GM12878 (cell line): ENCODE measurements around the gene FANCI. TPM values are rescaled to one million over a fixed set of nuclear protein-coding genes. Genes with fewer than 3 reads are reported as not detected.

Source experiments
- ETV6 ChIP-seq, 2 experiments: fragments of 450-650 bp in 1 of 2; IDR thresholded peaks in 1 of 2; conservative IDR thresholded peaks in 1 of 2; 2 replicates each; pipeline ENCODE4 v1.6.1; 2014; ENCODE audit warnings: antibody characterized with exemption in 1 of 2, borderline replicate concordance in 1 of 2, low read depth in 1 of 2, mild to moderate bottlenecking in 1 of 2, moderate library complexity in 1 of 2
- NFYA ChIP-seq: IDR thresholded peaks from 2 replicates; pipeline ENCODE4 v1.6.1; 2011; ENCODE audit warnings: low read depth, mild to moderate bottlenecking, low read length, improper control_type of control experiment, borderline replicate concordance
- PML ChIP-seq: IDR thresholded peaks from 2 replicates; pipeline ENCODE4 v1.6.1; 2012; ENCODE audit warnings: low read length, inconsistent platforms
- RELA ChIP-seq: fragments of 450-650 bp; IDR thresholded peaks from 2 replicates; pipeline ENCODE4 v1.8.0; 2014; ENCODE audit warnings: borderline replicate concordance; ENCODE audit not compliant: partially characterized antibody
- SPI1 ChIP-seq: IDR thresholded peaks from 2 replicates; pipeline ENCODE4 v1.6.1; 2011; ENCODE audit warnings: low read depth, mild to moderate bottlenecking, low read length, moderate library complexity, borderline replicate concordance; ENCODE audit not compliant: insufficient read depth
- ZNF622 ChIP-seq: fragments of 450-650 bp; IDR thresholded peaks from 2 replicates; pipeline ENCODE4 v1.6.1; 2017; ENCODE audit warnings: mild to moderate bottlenecking, inconsistent platforms
- polyA plus RNA-seq, 11 experiments: library from polyadenylated mRNA; depleted of rRNA in 4 of 11; unstranded in 6 of 11; stranded (reverse) in 5 of 11; fragments of >200 nt; fragmentation: Nextera tagmentation in 4 of 11; fragmentation: Illumina TruSeq in 1 of 11; extraction: Ambion mirVana in 4 of 11; extraction: Trizol in 1 of 11; gene quantifications; 1 replicate in 1 of 11; 2 replicates in 10 of 11; pipeline versions ENCODE4 v1.2.1 to v1.2.3, GENCODE V29; 2011 to 2016; ENCODE audit warnings: inconsistent platforms in 2 of 11, missing spikeins in 2 of 11, low read depth in 1 of 11
- total RNA-seq, 4 experiments: library from RNA; depleted of rRNA in 3 of 4; stranded (reverse); fragments of >200 nt in 3 of 4; fragmentation: Illumina TruSeq in 1 of 4; extraction: Trizol in 1 of 4; gene quantifications; 2 replicates each; pipeline versions ENCODE4 v1.2.1 to v1.2.3, GENCODE V29; 2013 to 2021
- TF ChIP-seq, protein P1 (sequence below): fragments of 450-650 bp; IDR thresholded peaks from 2 replicates; pipeline ENCODE4 v1.6.1; 2017; ENCODE audit warnings: low read depth, mild to moderate bottlenecking, moderate library complexity
- TF ChIP-seq, protein P2 (sequence below): fragments of 450-650 bp; formaldehyde crosslinking; IDR thresholded peaks from 2 replicates; pipeline ENCODE4 v1.4.0; 2020; ENCODE audit warnings: mild to moderate bottlenecking, moderate library complexity

Gene FANCI
- total and polyA plus RNA-seq, 10 of the 15 experiments (the other 5 are each of a cell fraction or from before 2014, with no cell fraction given) = 38.1 to 129 (median 82.4) TPM

- TF ChIP-seq ETV6 (conservative IDR thresholded peaks at IDR 0.05 in 1 of 2, IDR thresholded peaks at IDR 0.05 in 1 of 2; ENCODE audit: borderline replicate concordance in 1 of 2, low read depth in 1 of 2) (no peak), SPI1 (no peak), PML (no peak), ZNF622 (no peak), NFYA (no peak), RELA (no peak)
- TF ChIP-seq, protein P1, sequence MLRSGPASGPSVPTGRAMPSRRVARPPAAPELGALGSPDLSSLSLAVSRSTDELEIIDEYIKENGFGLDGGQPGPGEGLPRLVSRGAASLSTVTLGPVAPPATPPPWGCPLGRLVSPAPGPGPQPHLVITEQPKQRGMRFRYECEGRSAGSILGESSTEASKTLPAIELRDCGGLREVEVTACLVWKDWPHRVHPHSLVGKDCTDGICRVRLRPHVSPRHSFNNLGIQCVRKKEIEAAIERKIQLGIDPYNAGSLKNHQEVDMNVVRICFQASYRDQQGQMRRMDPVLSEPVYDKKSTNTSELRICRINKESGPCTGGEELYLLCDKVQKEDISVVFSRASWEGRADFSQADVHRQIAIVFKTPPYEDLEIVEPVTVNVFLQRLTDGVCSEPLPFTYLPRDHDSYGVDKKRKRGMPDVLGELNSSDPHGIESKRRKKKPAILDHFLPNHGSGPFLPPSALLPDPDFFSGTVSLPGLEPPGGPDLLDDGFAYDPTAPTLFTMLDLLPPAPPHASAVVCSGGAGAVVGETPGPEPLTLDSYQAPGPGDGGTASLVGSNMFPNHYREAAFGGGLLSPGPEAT = no peak
- TF ChIP-seq, protein P2, sequence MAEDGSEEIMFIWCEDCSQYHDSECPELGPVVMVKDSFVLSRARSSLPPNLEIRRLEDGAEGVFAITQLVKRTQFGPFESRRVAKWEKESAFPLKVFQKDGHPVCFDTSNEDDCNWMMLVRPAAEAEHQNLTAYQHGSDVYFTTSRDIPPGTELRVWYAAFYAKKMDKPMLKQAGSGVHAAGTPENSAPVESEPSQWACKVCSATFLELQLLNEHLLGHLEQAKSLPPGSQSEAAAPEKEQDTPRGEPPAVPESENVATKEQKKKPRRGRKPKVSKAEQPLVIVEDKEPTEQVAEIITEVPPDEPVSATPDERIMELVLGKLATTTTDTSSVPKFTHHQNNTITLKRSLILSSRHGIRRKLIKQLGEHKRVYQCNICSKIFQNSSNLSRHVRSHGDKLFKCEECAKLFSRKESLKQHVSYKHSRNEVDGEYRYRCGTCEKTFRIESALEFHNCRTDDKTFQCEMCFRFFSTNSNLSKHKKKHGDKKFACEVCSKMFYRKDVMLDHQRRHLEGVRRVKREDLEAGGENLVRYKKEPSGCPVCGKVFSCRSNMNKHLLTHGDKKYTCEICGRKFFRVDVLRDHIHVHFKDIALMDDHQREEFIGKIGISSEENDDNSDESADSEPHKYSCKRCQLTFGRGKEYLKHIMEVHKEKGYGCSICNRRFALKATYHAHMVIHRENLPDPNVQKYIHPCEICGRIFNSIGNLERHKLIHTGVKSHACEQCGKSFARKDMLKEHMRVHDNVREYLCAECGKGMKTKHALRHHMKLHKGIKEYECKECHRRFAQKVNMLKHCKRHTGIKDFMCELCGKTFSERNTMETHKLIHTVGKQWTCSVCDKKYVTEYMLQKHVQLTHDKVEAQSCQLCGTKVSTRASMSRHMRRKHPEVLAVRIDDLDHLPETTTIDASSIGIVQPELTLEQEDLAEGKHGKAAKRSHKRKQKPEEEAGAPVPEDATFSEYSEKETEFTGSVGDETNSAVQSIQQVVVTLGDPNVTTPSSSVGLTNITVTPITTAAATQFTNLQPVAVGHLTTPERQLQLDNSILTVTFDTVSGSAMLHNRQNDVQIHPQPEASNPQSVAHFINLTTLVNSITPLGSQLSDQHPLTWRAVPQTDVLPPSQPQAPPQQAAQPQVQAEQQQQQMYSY (CRISPR knock-in tag) = no peak
Observed at GRCh38 chr15:89227425-89227824, 16.4 kb upstream of the FANCI start (continued).
